ENCODE data around the gene COG6.

- no peak for TF ChIP-seq POLR2A (IDR thresholded peaks at IDR 0.05; ENCODE audit: low read length)
- TF ChIP-seq GATA1 (IDR thresholded peaks at IDR 0.05; ENCODE audit: low read depth, low read length): no peak
Observed at GRCh38 chr13:39688278-39688677, 32.8 kb downstream of the COG6 start.
